IPS DF 6.9 (cell line): Measurements from ENCODE around the gene CHD3.
"Not testable (repeated sequence)": the region's sequence is repeated elsewhere in the genome, so short reads cannot be mapped to it uniquely, and the experiment has no call there.

Experiments
- DNase-seq: peaks from one replicate; pipeline ENCODE4 v3.0.0-alpha.2; 2013; ENCODE audit warnings: low read depth, low spot score
- H3K27ac ChIP-seq: one replicate; pipeline ENCODE4 v1.5.1; 2013; ENCODE audit warnings: low read length, control low read depth
- H3K27me3 ChIP-seq: 2 replicates; pipeline ENCODE4 v1.6.1; 2013; ENCODE audit warnings: mild to moderate bottlenecking, low read length; ENCODE audit not compliant: control insufficient read depth, insufficient read depth
- H3K36me3 ChIP-seq: 2 replicates; pipeline ENCODE4 v1.6.1; 2013; ENCODE audit warnings: low read length; ENCODE audit not compliant: control insufficient read depth, insufficient read depth
- H3K4me1 ChIP-seq: 2 replicates; pipeline ENCODE4 v1.6.1; 2013; ENCODE audit warnings: low read length; ENCODE audit not compliant: control insufficient read depth, insufficient read depth
- H3K4me3 ChIP-seq: 2 replicates; pipeline ENCODE4 v1.5.1; 2013; ENCODE audit warnings: mild to moderate bottlenecking, low read length
- H3K9me3 ChIP-seq: 2 replicates; pipeline ENCODE4 v1.6.1; 2013; ENCODE audit warnings: low read length, inconsistent platforms; ENCODE audit not compliant: control insufficient read depth, insufficient read depth
- WGBS: extraction: QIAGEN DNeasy Blood & Tissue Kit; methylation state at CpG from one replicate; pipeline ENCODE4 v1.1.7; 2013; ENCODE audit warnings: mixed read lengths, missing lambda C conversion rate; ENCODE audit not compliant: insufficient read length, insufficient coverage; 5-methylcytosine and 5-hydroxymethylcytosine counted together

CHD3 gene

GRCh38 chr17:7935859-7936258 lies 47.3 kb downstream of the CHD3 start:
- no peaks in the 10 kb centered on the region for H3K27me3 ChIP-seq
- peaks cover 11% of the 10 kb centered on the region; the same call in 1 of the 2 replicates for H3K36me3 ChIP-seq
- peaks cover 1% of the 10 kb centered on the region; the same call in 1 of the 2 replicates for H3K4me1 ChIP-seq
- H3K27ac ChIP-seq, result no peak overlapping the region
- H3K4me3 ChIP-seq, result no peak overlapping the region
- no peaks in the 10 kb centered on the region for H3K9me3 ChIP-seq
- no peak for DNase-seq

- Histone ChIP-seq H3K27me3 (no peaks in the 10 kb centered on the region), H3K9me3 (no peaks in the 10 kb centered on the region), H3K4me1 (no peaks in the 10 kb centered on the region), H3K27ac (no peak overlapping the region), H3K4me3 (no peak overlapping the region), H3K36me3 (peaks cover 24% of the 10 kb centered on the region)
- no CpG with 5 or more reads among the region's 4 CpGs for WGBS
- DNase-seq, result no peak
Observed at GRCh38 chr17:7940034-7940433, 51.4 kb downstream of the CHD3 start.

DNA sequence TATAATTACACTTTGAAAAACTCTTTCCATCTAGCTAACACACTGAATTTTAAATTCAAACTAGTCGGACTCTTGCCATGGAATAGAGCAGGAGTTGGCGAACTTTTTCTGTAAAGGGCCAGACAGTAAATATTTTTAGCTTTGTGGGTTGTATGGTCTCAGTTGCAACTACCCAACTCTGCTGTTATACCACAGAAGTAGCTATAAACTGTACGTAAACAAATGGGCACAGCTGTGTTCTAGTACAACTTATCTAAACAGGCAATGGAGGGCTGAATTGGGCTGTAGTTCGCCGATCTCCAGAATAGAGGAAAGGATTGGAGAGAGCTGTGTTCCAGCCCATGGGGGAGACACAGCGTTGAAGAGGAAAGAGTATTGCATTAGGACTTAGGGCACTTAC lies 52.2 kb downstream of the CHD3 start:
- Histone ChIP-seq H3K4me3 (no peak overlapping the region), H3K9me3 (no peaks in the 10 kb centered on the region), H3K27ac (no peak overlapping the region), H3K27me3 (no peaks in the 10 kb centered on the region), H3K4me1 (no peaks in the 10 kb centered on the region), H3K36me3 (peaks cover 27% of the 10 kb centered on the region)
- no CpG with 5 or more reads among the region's 6 CpGs for WGBS
- DNase-seq, result no peak

DNA sequence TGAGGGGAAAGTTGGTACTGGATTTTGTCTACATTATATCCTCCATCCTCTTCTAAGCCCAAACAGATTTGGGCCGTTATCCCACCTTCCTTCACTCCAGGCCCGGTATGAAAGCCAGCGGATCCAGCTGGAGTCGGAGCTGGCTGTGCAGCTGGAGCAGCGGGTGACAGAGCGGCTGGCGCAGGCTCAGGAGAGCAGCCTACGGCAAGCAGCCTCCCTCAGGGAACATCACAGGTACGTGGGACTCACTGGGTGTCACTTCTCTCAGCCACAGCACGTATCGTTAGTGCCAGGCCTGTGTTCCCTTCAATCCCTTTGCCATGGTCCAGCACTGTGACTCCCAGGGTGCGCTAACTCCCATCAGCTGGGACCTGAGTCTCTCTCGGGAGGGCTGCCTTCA lies 54.7 kb downstream of the CHD3 start:
- Histone ChIP-seq H3K9me3 (no peaks in the 10 kb centered on the region), H3K4me1 (no peaks in the 10 kb centered on the region), H3K36me3 (peaks cover 34% of the 10 kb centered on the region), H3K4me3 (no peak overlapping the region), H3K27me3 (no peaks in the 10 kb centered on the region), H3K27ac (no peak overlapping the region)
- no CpG with 5 or more reads among the region's 13 CpGs for WGBS
- no peak for DNase-seq

- no peak for DNase-seq
- Histone ChIP-seq H3K27me3 (no peaks in the 10 kb centered on the region), H3K36me3 (peaks cover 35% of the 10 kb centered on the region), H3K27ac (no peak overlapping the region), H3K4me3 (no peak overlapping the region), H3K4me1 (no peaks in the 10 kb centered on the region), H3K9me3 (no peaks in the 10 kb centered on the region)
- WGBS, result no CpG with 5 or more reads among the region's 9 CpGs
Observed at GRCh38 chr17:7944326-7944725, 55.7 kb downstream of the CHD3 start.

GRCh38 chr17:7945651-7946050 lies 57.1 kb downstream of the CHD3 start:
- H3K36me3 ChIP-seq, result peaks cover 29% of the 10 kb centered on the region
- no peak for DNase-seq
- no peak overlapping the region for H3K27ac ChIP-seq
- no peaks in the 10 kb centered on the region for H3K27me3 ChIP-seq
- no peak overlapping the region for H3K4me3 ChIP-seq
- H3K4me1 ChIP-seq, result no peaks in the 10 kb centered on the region
- H3K9me3 ChIP-seq, result no peaks in the 10 kb centered on the region
- no CpG with 5 or more reads among the region's 7 CpGs for WGBS

DNA sequence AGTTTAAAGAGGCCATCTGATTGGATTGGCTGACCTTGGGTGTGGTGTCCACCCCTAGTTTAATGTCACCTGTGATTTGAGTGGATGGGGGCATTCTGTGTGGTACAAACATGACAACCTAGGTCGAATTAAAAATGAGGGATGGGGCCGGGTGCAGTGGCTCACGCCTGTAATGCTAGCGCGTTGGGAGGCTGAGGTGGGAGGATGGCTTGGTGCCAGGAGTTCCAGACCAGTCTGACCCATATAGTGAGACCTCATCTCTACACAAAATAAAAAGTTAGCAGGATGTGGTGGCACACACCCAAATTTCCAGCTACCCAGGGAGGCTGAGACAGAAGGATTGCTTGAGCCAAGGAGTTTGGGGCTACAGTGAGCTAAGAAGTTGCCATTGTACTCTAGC lies 57.9 kb downstream of the CHD3 start:
- no CpG with 5 or more reads among the region's 5 CpGs for WGBS
- no peaks in the 10 kb centered on the region for H3K27me3 ChIP-seq
- no peaks in the 10 kb centered on the region for H3K9me3 ChIP-seq
- H3K4me3 ChIP-seq, result no peak overlapping the region
- no peak overlapping the region for H3K27ac ChIP-seq
- H3K4me1 ChIP-seq, result no peaks in the 10 kb centered on the region
- H3K36me3 ChIP-seq, result peaks cover 26% of the 10 kb centered on the region
- no peak for DNase-seq

- DNase-seq, result no peak
- no peak overlapping the region for H3K27ac ChIP-seq
- H3K36me3 ChIP-seq, result peaks cover 24% of the 10 kb centered on the region
- H3K9me3 ChIP-seq, result no peaks in the 10 kb centered on the region
- H3K27me3 ChIP-seq, result no peaks in the 10 kb centered on the region
- no peaks in the 10 kb centered on the region for H3K4me1 ChIP-seq
- no peak overlapping the region for H3K4me3 ChIP-seq
- WGBS, result no CpG with 5 or more reads among the region's 5 CpGs
Observed at GRCh38 chr17:7947651-7948050, 59.1 kb downstream of the CHD3 start.

GRCh38 chr17:7950578-7950977 lies 62.0 kb downstream of the CHD3 start:
- no CpG with 5 or more reads among the region's 3 CpGs for WGBS
- DNase-seq, result no peak
- H3K27ac ChIP-seq, result no peak overlapping the region

GRCh38 chr17:7951143-7951792 lies 62.7 kb downstream of the CHD3 start:
- H3K36me3 ChIP-seq, result peaks cover 8% of the 10 kb centered on the region; the same call in 1 of the 2 replicates
- H3K9me3 ChIP-seq, result no peaks in the 10 kb centered on the region
- no peaks in the 10 kb centered on the region for H3K4me1 ChIP-seq
- H3K27me3 ChIP-seq, result no peaks in the 10 kb centered on the region
- no peak overlapping the region for H3K27ac ChIP-seq
- WGBS, result no CpG with 5 or more reads among the region's 5 CpGs
- DNase-seq, result no peak
- no peak overlapping the region for H3K4me3 ChIP-seq

More at GRCh38 chr17:7950578-7950977, 62.0 kb downstream of the CHD3 start:
- no peaks in the 10 kb centered on the region for H3K9me3 ChIP-seq
- no peak overlapping the region for H3K4me3 ChIP-seq
- peaks cover 13% of the 10 kb centered on the region; the same call in 1 of the 2 replicates for H3K36me3 ChIP-seq
- no peaks in the 10 kb centered on the region for H3K27me3 ChIP-seq
- no peaks in the 10 kb centered on the region for H3K4me1 ChIP-seq

- no CpG with 5 or more reads among the region's 13 CpGs for WGBS
- H3K36me3 ChIP-seq, H3K27me3 ChIP-seq, H3K9me3 ChIP-seq, H3K4me3 ChIP-seq, H3K27ac ChIP-seq, DNase-seq, H3K4me1 ChIP-seq: not testable (repeated sequence)
Observed at GRCh38 chr17:7953266-7953665, 64.7 kb downstream of the CHD3 start.
